LoVo (cell line): ENCODE data around the gene TUBG2.

Experiments used
- DNase-seq: peaks from one replicate; pipeline ENCODE4 v3.0.0-alpha.2; 2016; ENCODE audit warnings: low spot score

The TUBG2 gene

DNA sequence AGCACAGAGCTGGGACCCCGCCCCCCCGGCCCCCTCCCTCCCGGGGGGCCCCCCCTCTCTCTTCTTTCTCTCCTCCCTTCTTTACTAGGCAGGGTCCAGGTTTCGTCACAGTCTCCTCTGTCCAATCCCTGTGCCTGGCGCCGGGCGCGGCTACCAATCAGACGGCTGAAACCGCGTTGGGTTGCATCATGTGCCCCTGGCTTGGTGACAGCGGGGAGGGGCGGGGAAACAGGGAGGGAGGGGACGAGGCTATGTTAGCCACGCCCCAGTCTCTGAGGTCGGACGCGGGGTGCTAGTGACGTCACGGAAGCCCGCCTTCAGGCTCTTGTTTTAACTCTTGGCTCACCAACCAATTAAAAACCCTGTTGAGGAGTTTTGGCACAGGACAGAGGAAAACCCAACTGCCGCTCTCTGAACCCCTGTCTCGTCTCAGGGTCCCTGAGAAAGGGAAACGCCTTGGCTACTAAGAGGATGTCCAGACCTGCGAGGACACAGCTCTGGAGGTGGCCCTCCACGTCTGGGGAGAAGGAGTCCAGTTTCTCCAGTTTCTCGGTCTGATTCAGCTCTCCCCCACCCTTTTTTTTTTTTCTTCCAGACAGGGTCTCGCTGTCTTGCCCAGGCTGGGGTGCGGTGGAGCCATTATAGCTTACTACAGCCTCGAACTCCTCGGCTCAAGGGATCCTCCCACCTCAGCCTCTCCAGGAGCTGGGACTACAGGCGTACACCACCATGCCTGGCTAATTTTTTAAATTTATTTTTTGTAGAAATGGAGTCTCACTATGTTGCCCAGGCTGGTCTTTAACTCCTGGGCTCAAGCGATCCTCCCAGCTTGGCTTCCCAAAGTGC is 18.2 kb downstream of the TUBG2 start:
- DNase-seq: peak; percentile 99

DNA sequence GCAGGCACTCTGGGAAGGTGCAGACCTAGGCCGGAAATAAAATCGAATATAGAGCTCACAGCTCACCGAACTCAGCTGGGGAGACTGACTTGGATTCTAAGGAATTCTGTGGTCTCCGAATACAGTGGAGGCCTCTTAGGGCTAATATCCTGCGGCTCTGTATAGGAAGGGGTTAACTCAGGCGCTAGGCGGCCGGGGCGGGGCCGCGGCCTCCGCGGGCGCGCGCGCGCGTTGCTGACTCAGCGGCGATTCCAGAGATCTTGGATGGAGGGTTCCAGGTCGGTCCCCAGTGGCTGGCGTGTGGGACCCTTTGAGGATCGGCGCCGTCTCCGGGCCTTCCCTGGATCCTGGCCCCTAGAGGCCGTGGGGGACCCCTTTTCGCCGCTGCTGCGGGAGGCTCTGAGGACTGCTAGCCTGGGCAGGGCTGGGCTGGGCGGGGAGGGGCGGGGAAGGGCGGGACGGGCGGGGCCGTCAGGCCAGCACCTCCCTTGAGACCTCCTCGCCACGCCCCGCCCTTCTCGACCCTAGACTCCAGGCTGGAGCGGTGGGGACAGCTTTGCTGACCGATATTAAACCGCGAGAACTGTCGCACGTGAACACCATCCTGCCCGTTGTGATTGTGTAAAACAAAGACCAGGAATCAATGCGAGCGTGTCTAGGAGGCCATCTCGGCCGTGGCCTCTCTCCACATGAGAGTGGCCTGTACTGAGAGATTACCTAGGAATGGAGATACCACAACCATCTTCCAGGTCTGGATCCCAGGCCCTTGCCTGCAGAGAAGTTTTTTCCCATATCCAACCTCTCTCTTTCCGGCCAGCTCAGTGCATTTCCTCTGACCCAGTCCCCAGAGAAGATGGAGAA is 19.1 kb downstream of the TUBG2 start:
- peak; percentile 85 for DNase-seq

DNA sequence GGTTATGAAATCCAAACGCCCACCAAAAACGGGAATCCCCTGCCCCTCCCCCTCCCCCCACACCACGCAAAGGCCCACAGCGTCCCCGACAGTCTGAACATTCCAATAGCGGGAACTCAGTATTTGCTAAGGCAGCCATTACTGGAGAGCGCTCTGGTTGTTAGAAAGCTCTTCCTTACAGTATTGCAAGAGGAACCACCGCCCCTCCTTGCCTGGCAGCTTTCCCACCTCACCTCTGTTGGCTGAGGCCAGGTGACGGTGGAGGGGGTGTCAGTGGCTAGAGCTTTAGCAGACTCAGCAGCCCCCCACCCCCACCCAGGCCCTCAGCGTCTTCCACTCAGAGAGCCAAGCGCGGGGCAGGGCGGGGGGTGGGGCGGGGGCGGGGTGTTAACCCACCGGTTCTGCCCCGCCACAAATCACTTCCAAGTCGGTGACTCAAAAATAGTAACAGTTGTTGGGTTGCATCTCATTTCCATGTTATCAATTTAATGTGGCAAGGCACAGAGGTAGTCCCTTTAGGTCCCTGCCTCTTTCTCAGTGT is 19.9 kb downstream of the TUBG2 start:
- DNase-seq: peak; percentile 35

DNA sequence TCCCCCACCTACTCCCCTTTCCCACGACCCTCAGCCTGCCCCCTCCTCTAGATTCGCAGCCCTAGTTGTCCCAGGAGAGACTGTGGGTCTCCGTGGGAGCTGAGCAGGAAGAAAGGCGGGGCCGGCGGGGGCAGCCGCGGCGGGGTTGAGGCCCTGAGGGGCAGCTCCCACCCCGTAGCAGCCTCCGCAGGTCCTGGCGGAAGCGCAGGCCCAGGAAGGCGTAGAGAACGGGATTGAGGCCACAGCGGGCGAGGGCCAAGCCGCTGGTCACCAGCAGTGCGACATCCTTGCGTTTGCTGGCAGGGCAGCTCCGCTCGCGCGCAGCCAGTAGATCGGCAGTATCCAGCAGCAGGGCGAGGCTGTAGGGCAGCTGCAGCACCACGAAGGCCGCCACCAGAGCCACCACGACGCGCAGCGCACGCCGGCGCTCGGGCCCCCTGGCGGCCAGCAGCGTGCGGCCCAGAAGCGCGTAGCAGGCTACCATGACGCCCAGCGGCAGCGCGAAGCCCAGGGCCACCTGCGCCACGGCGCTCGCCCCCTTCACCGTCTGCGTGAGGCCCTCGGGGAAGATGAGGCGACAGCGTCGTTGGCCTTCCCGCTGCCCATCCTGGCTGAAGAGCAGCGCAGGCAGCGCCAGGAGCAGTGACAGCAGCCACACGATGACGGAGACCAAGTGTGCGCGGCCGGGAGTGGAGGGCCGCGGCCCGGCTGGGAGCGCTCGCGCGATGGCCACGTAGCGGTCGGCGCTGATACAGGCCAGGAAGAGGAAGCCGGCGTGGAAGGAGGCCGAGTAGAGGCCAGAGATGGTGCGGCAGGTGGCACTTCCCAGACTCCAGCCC is 20.6 kb downstream of the TUBG2 start:
- peak; percentile 79 for DNase-seq

DNA sequence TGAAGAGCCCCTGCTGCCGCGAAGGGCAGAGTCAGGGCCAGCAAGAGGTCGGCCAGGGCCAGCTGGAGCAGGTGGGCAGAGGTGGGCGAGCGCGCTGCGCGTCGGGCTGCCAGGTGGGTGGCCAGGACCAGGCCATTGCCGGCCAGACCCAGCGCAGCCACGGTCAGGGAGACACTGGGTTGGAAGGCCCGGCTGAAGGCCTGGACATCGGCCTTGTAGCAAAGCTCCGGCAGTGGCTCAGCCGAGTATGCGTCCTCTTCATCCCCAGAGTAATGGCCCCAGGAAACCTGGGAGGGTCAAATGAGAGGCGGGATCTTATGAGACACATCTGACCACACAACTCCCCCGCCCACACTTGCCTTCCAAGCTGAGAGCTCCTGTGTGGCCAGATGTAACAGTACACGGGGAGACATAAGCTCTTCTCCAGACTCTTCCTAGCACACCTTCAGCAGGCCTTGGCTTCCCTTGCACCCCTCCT is 21.3 kb downstream of the TUBG2 start:
- DNase-seq: no peak

DNA sequence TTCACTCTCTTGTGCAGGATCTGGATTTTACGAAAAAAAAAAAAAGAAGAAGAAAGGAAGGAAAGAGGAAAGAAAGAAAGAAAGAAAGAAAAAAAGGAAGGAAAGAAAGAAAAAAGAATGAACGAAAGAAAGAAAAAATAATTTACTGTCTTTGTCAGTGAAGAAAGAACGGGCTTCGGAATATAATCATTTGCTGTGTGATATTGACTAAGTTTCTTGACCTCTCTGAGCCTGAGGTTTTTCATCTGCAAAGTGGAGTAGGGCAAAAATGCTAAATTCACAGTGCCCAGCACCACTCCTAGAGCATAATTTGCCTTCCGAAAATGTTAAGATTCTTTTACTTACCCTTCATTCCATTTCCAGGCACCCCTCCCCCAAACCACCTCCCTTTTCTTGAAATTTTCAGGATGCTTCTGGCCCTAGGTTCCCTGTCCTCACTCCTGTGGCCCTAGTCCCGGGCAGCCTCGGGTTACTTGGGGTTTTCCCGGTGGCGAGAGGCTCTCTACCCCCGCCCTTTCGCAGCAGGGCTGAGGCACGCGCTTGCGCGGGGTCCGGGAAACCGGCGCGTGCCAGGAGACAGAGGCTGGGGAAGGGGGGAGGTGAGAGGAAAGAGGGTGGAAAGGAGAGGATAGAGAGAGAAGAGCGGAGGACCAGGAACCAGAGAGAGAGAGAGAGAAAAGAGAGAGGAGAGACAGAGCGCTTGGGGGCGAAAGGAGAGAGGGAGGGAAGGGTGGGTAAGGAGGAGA is 23.1 kb downstream of the TUBG2 start, which contains the start of gene CNTNAP1:
CNTNAP1 (plus strand) TSS at position 556 of the 746 bp plus-strand sequence. CDS start 299 bp downstream, outside the sequence.
- DNase-seq: peak; percentile 26

DNA sequence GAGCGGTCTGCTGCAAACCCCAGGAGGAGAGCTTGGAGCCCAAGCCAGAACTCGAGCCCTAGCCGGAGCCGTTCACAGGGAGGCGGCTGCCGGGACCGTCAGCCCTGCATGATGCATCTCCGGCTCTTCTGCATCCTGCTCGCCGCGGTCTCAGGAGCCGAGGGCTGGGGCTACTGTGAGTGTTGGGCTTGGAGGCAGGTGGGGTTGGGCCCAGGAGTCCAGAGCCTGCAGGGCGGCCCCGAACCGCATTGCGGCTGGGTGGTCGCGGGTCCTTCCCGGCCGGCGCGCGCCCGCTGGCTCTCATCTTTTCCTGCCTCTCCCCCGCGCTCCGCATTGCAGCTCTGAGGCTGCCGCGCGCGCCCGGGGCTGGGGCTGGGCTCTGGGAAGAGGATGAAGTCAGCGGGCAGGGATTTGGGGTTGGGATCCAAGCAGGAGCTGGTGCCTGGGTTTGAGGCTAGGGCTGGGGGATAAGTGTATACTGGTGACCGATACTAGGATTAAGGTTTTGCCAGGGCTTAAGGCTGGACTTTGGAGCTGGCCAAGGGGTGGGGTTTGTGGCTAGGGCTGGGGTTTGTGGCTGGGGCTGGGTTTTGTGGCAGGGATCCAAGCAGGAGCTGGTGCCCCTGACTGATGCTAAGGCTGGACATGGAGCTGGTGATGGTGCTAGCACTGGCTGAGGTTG is 23.8 kb downstream of the TUBG2 start:
- peak; percentile 33 for DNase-seq

DNA sequence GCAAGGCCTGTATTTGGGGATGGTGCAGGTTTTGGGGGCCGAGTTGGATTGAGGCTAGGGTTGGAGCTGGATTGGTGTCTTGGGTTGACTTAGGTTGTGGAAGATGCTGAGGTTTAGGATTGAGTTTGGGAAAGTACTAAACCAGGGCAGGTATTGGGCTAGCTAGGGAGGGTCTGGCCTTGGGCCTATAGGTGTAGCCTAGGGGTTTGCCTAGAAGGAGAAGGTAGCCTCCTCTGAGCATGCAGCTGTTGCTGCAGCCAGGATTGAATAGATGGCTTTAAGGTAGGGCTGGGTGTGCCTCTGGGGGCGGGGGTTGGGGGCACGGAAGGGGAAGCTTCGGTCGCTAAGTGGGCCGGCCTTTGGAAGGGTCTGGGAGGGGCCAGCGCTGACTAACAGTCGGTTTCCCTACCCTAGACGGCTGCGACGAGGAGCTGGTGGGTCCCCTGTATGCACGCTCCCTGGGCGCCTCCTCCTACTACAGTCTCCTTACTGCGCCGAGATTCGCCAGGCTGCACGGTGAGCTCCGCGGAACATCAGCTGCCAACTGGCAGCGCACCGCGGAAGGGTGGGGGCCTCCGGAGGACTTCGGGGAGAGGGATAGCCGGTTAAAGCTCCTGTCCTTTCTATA is 24.4 kb downstream of the TUBG2 start:
- DNase-seq: no peak

DNA sequence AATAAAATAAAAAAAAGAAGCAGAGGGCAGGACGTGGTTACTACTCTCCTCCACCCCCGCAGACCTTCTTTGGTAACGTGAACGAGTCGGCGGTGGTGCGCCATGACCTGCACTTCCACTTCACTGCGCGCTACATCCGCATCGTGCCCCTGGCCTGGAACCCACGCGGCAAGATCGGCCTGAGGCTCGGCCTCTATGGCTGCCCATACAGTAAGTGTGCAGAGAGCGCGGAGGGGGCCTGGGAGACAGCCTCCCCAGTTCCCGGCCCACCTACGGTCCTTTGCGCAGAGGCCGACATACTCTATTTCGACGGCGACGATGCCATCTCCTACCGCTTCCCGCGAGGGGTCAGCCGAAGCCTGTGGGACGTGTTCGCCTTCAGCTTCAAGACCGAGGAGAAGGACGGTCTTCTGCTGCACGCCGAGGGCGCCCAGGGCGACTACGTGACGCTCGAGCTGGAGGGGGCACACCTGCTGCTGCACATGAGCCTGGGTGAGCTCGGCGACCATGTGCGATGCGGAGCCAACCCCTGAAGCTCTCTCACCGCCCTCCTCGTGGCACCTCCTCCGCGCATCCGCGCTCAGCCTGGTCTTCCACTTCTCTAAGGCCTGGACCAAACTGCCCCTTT is 26.0 kb downstream of the TUBG2 start:
- DNase-seq: no peak

DNA sequence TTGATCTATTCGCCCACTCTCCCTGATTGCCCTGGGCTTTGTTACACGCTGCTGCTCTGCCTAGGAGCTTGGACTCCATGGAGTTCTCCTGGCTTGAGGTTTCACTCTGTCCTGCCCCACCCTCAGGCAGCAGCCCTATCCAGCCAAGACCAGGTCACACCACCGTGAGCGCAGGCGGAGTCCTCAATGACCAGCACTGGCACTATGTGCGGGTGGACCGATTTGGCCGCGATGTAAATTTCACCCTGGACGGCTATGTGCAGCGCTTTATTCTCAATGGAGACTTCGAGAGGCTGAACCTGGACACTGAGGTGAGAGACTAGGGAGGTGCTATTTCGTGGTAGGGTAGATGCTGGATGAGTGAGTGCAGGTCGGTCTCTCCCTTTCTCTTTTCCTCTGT is 26.7 kb downstream of the TUBG2 start:
- DNase-seq: no peak

DNA sequence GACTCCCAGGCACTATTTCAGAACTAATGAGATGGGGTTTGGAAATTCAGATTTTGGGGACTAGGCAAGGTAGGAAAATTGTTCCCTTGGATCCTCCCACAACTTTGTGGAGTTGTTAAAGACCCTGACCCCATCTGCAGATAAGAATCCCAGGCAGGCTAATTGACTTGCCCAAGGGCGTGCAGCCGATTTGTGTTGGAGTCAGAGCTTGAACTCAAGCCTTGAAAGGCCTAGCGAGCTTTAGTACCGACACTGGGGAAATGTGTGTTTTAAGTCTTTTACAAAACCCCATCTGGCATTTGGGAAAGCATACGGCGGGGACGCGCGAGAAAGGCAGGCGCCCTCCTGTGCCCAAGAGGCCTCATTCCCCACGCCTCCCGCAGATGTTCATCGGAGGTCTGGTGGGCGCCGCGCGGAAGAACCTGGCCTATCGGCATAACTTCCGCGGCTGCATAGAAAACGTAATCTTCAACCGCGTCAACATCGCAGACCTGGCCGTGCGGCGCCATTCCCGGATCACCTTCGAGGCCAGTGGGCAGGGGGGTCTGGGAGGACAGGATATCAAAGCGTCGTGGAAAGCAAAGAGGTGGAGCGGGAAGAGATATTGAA is 27.5 kb downstream of the TUBG2 start:
- no peak for DNase-seq

DNA sequence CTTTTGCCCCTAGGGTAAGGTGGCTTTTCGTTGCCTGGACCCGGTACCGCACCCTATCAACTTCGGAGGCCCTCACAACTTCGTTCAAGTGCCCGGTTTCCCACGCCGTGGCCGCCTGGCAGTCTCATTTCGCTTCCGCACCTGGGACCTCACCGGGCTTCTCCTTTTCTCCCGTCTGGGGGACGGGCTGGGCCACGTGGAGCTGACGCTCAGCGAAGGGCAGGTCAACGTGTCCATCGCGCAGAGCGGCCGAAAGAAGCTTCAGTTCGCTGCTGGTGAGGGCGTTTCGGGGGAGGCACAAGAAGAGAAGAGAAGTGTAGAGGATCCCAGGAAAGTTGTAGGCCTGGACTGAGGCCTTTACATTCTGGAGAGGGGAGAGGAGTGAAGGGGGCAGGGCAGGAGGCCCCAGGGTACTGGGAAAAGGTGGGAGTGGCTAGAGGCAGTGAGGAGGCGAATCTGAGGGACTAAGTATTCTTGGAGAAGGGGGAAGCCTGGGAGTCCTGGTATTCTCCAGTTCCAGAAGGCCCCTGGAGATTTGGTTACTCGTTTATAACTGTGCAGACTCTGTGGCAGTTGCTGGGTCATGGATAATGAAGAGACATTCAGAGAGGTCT is 28.7 kb downstream of the TUBG2 start:
- DNase-seq: no peak

DNA sequence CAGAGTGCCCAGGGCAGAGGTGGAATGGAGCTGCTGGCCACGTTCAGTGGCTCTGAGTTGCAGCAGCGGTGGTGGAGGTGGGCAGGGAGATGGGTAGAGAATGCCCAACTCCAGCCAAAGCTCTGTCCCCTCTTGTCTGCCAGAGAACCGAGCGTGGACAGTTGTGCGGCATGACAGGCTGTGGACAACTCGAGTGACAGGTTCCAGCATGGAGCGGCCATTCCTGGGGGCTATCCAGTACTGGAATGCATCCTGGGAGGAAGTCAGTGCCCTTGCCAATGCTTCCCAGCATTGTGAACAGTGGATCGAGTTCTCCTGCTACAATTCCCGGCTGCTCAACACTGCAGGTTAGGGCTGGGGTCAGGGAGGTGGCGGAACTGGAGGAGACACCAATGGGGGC is 31.5 kb downstream of the TUBG2 start:
- DNase-seq: no peak

DNA sequence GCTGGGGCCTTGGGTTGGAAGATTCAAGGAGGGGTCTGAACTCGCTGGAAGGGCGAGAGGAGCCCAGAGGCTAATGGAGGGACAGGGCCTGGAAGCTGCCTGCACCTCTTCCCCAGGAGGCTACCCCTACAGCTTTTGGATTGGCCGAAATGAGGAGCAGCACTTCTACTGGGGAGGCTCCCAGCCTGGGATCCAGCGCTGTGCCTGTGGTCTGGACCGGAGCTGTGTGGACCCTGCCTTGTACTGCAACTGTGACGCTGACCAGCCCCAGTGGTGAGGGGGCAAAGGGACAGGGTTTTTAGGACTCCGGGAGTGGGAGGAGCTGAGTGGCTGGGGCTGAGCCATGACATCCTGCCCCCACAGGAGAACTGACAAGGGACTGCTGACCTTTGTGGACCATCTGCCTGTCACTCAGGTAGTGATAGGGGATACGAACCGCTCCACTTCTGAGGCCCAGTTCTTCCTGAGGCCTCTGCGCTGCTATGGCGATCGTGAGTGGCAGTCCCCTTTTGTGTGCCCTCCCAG is 32.0 kb downstream of the TUBG2 start:
- DNase-seq: no peak

DNA sequence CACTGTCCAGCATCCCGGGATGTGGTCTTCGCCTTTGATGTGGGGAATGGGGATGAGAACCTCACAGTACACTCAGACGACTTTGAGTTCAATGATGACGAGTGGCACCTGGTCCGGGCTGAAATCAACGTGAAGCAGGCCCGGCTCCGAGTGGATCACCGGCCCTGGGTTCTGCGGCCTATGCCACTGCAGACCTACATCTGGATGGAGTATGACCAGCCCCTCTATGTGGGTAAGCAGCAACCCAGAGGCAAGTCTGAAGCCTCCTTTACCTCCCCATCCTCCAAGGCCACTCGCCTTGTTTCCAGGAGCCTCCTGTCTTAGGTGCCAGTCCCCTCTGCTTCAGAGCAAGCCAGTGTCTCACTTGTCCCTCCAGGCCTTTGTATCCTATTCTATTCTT is 33.4 kb downstream of the TUBG2 start:
- DNase-seq: no peak

DNA sequence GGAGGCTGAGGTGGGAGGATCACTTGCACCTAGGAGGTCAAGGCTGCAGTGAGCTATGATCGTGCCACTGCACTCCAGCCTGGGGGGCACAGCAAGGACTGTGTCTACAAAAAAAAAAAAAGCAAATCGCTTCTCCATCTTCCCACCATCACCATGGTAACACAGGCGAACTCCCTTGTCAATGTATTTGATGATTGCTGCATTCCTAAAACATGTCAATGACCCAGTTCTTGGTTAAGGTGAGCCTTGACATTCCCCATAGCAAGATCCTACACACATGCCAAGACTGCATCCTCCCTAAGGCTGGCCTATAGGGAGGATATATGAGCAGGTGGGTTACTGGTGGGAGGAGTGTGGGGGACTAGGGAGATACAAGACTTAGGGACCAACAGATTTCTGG is 35.4 kb downstream of the TUBG2 start:
- no peak for DNase-seq

DNA sequence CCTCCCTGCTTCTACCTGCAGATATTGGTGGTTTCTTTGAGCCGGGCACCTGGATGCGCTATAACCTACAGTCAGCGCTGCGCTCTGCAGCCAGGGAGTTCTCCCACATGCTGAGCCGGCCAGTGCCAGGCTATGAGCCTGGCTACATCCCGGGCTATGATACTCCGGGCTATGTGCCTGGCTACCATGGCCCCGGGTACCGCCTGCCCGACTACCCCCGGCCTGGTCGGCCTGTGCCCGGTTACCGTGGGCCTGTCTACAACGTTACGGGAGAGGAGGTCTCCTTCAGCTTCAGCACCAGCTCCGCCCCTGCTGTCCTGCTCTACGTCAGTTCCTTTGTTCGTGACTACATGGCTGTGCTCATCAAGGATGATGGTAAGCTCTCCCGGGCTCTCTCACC is 36.4 kb downstream of the TUBG2 start:
- DNase-seq: no peak

DNA sequence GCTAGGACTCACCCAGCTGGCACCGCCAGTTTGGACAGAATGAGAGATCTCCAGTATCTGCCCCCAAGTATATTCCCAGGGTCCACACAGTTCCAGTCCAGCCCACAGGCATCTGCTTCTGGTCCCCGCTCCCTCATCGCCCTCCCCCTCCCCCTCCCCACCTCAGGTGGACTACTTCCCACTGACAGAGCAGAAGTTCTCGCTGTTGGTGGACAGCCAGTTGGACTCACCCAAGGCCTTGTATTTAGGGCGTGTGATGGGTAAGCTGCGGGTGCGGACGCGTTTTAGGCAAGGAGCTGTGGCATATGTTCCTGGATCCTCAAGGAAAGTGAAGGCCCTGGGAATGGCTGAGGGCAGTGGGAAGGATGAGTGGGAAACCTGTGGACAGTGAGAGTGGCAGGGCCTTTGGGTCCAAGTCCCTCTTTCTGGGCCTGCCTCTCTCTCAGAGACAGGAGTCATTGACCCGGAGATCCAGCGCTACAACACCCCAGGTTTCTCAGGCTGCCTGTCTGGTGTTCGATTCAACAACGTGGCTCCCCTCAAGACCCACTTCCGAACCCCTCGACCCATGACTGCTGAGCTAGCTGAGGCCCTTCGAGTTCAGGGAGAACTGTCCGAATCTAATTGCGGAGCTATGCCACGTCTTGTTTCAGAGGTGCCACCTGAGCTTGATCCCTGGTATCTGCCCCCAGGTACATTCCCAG is 38.2 kb downstream of the TUBG2 start:
- DNase-seq: no peak
